Panc1 (cell line): Measurements from ENCODE around the gene PCDH15. TPM values are rescaled to one million over a fixed set of nuclear protein-coding genes. Genes with fewer than 3 reads are reported as not detected.

Source experiments
- ATAC-seq: fragments of 200-7000 bp; cut with Tn5 transposase; 2 replicates; pipeline ENCODE4 v1.9.1; 2020; ENCODE audit warnings: mild to moderate bottlenecking, moderate library complexity
- BruUV-seq: library from RNA; stranded (reverse); fragments of 400-500 nt; replicated peaks from 2 replicates; lab custom pipeline; 2021; lab: Mats Ljungman, UMichigan
- CTCF ChIA-PET: fragments of 300-600 bp; sonication (Branson Sonifier 250); formaldehyde crosslinking; loops from one replicate; lab custom pipeline; 2022; ENCODE audit warnings: antibody characterized with exemption; lab: Charles Lee
- POLR2A ChIA-PET: fragments of 300-600 bp; sonication (Branson Sonifier 250); formaldehyde crosslinking; loops from one replicate; lab custom pipeline; 2022; ENCODE audit warnings: antibody characterized with exemption; lab: Charles Lee
- DNase-seq: peaks from one replicate; pipeline ENCODE4 v3.0.0-alpha.2; 2010; ENCODE audit warnings: low read depth, low spot score
- H3K27ac ChIP-seq: 2 replicates; pipeline ENCODE4 v1.5.1; 2011; ENCODE audit warnings: mild to moderate bottlenecking, low read length, inconsistent platforms
- H3K27me3 ChIP-seq: fragments of 200-500 bp; sonication (Bioruptor generic); 2 replicates; pipeline ENCODE4 v1.6.0; 2014; ENCODE audit warnings: low read length, inconsistent platforms; ENCODE audit not compliant: control insufficient read depth, insufficient read depth
- H3K36me3 ChIP-seq: fragments of 200-500 bp; sonication (Bioruptor generic); 2 replicates; pipeline ENCODE4 v1.5.1; 2014; ENCODE audit warnings: inconsistent platforms, mild to moderate bottlenecking, low read length, moderate library complexity; ENCODE audit not compliant: control insufficient read depth, insufficient read depth
- H3K4me1 ChIP-seq: 2 replicates; pipeline ENCODE4 v1.5.1; 2011; ENCODE audit warnings: inconsistent platforms, mild to moderate bottlenecking, low read length, moderate library complexity; ENCODE audit not compliant: control insufficient read depth, insufficient read depth
- H3K4me3 ChIP-seq, 2 experiments: 2 replicates each; pipeline ENCODE4 v1.5.1; 2011 to 2012; ENCODE audit warnings: low read depth in 2 of 2, low read length in 2 of 2, mild to moderate bottlenecking in 2 of 2, inconsistent platforms in 1 of 2, moderate library complexity in 1 of 2
- H3K9me3 ChIP-seq: fragments of 200-500 bp; sonication (Bioruptor generic); 2 replicates; pipeline ENCODE4 v1.5.1; 2014; ENCODE audit warnings: low read depth, mild to moderate bottlenecking, inconsistent platforms, low read length, moderate library complexity; ENCODE audit not compliant: control insufficient read depth, insufficient read depth
- CTCF ChIP-seq: fragments of 450-650 bp; IDR thresholded peaks from 2 replicates; pipeline ENCODE4 v1.5.1; 2017; ENCODE audit warnings: mild to moderate bottlenecking
- POLR2AphosphoS5 ChIP-seq: IDR thresholded peaks from 2 replicates; pipeline ENCODE4 v1.6.1; 2012; ENCODE audit warnings: mild to moderate bottlenecking, low read depth, low read length, moderate library complexity
- SIN3A ChIP-seq: IDR thresholded peaks from 2 replicates; pipeline ENCODE4 v1.6.1; 2012; ENCODE audit warnings: low read depth, mild to moderate bottlenecking, low read length, moderate library complexity, borderline replicate concordance; ENCODE audit not compliant: insufficient read depth
- TCF7L2 ChIP-seq: IDR thresholded peaks from 2 replicates; pipeline ENCODE4 v1.6.1; 2011; ENCODE audit warnings: mild to moderate bottlenecking, low read depth, low read length, inconsistent platforms
- in situ Hi-C: cut with HindIII; loops from 2 replicates; pipeline ENCODE4 v1.10.0; 2016; ENCODE audit warnings: low sequenced_read_pairs, low pct_unique_long_range_greater_than_20kb
- intact Hi-C: fragments of 100-400 bp; cut with micrococcal nuclease; formaldehyde crosslinking; loops from one replicate; pipeline ENCODE4 v1.10.0; 2022; ENCODE audit not compliant: unreplicated experiment
- total RNA-seq: library from RNA; stranded (reverse); gene quantifications from one replicate; pipeline ENCODE4 v1.2.1, GENCODE V29; 2021; ENCODE audit not compliant: unreplicated experiment
- TF ChIP-seq, protein P1 (sequence below), 2 experiments: IDR thresholded peaks; 2 replicates each; pipeline ENCODE4 v1.6.1; 2011 to 2012; ENCODE audit warnings: low read depth in 2 of 2, control low read depth in 1 of 2, low read length in 1 of 2, mild to moderate bottlenecking in 1 of 2, moderate library complexity in 1 of 2; ENCODE audit not compliant: insufficient read depth in 1 of 2

The PCDH15 gene
- total RNA-seq, 1 experiment from 2014 or later: 0.18 TPM

DNA sequence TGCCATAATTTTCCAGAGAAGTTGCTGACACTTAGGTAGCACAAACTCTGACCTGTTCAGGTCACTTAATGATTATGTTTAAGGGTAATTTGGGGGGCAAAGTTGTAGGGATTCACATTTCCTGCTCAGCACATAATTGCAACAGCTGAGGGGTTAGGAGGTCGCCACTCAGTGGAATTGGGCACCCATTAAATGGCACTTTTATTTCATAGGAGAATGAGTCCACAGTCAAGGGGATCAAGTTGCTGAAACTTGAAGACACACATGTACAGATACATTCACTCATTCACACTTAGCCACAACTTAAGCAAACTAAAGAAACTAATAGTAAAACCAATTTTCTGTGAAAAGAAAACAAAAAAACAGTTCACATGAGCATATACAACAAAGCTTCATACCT is 1.5 kb downstream of the PCDH15 start:
- Histone ChIP-seq H3K36me3 (no peaks in the 10 kb centered on the region), H3K27me3 (no peaks in the 10 kb centered on the region), H3K27ac (no peak overlapping the region), H3K9me3 (no peaks in the 10 kb centered on the region), H3K4me3 (no peak overlapping the region), H3K4me1 (peaks cover 6% of the 10 kb centered on the region; the same call in 1 of the 2 replicates)
- BruUV-seq: no TSS peak
- no peak for TF ChIP-seq CTCF
- TF ChIP-seq, protein P1, sequence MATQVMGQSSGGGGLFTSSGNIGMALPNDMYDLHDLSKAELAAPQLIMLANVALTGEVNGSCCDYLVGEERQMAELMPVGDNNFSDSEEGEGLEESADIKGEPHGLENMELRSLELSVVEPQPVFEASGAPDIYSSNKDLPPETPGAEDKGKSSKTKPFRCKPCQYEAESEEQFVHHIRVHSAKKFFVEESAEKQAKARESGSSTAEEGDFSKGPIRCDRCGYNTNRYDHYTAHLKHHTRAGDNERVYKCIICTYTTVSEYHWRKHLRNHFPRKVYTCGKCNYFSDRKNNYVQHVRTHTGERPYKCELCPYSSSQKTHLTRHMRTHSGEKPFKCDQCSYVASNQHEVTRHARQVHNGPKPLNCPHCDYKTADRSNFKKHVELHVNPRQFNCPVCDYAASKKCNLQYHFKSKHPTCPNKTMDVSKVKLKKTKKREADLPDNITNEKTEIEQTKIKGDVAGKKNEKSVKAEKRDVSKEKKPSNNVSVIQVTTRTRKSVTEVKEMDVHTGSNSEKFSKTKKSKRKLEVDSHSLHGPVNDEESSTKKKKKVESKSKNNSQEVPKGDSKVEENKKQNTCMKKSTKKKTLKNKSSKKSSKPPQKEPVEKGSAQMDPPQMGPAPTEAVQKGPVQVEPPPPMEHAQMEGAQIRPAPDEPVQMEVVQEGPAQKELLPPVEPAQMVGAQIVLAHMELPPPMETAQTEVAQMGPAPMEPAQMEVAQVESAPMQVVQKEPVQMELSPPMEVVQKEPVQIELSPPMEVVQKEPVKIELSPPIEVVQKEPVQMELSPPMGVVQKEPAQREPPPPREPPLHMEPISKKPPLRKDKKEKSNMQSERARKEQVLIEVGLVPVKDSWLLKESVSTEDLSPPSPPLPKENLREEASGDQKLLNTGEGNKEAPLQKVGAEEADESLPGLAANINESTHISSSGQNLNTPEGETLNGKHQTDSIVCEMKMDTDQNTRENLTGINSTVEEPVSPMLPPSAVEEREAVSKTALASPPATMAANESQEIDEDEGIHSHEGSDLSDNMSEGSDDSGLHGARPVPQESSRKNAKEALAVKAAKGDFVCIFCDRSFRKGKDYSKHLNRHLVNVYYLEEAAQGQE (IDR thresholded peaks at IDR 0.05; ENCODE audit: insufficient read depth in 1 of 2, low read depth in 2 of 2, low read length in 1 of 2): no peak
- TF ChIP-seq SIN3A: no peak
- no peak for TF ChIP-seq POLR2AphosphoS5
- no peak for TF ChIP-seq TCF7L2
- in situ Hi-C loops: no loop called here
- intact Hi-C loops: no loop called here
- ATAC-seq (no peak), DNase-seq (no peak)
- ChIA-PET CTCF (no interaction called here), POLR2A (no interaction called here)

DNA sequence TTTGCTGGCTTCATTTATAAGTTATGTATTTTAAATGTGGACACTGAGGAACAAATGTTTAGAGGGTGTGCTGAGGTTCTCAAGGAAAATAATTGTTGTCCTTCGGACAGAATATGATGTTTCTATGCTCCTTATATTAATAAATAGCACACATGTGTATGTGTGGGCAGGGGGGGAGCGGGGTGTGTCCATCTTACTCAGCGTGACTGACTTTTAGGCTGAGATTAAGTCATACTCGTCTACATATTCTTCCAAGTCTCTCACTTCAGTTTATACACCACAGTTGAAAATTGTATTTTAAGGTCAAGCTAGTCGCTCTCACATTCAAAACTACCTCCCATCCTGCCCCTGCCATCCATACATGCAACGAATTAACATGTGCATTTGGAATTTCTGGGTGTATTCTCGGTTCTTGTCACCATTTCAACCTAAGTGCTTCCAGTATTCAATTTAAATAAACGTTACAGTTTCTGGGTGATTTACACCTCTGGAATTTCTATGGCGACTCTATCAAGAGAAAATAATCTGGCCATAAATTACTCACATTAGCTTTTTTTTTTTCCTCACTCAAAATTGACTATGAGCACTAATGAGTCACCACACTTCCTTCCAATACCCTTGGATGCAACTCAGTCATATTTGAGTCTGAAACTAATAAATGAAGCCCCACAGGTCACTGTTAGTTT is 3.3 kb downstream of the PCDH15 start:
- intact Hi-C loops (no loop called here), in situ Hi-C loops (no loop called here)
- Histone ChIP-seq H3K27me3 (no peaks in the 10 kb centered on the region), H3K4me3 (no peak overlapping the region), H3K27ac (no peak overlapping the region), H3K36me3 (no peaks in the 10 kb centered on the region), H3K4me1 (peaks cover 6% of the 10 kb centered on the region; the same call in 1 of the 2 replicates), H3K9me3 (no peaks in the 10 kb centered on the region)
- BruUV-seq: no TSS peak
- ChIA-PET POLR2A (no interaction called here), CTCF (no interaction called here)
- ATAC-seq: no peak
- no peak for DNase-seq
- TF ChIP-seq POLR2AphosphoS5: no peak
- TF ChIP-seq, protein P1 (IDR thresholded peaks at IDR 0.05; ENCODE audit: insufficient read depth in 1 of 2, low read depth in 2 of 2, low read length in 1 of 2): no peak
- no peak for TF ChIP-seq SIN3A
- no peak for TF ChIP-seq TCF7L2
- no peak for TF ChIP-seq CTCF
